HCT116 (cell line): ENCODE measurements around the gene SORCS2.

Source experiments
- CEBPB ChIP-seq: IDR thresholded peaks from 2 replicates; pipeline ENCODE4 v1.6.1; 2012; ENCODE audit warnings: low read depth
- CTCF ChIP-seq, 3 experiments: fragments of 200-600 bp in 1 of 3; sonication (generic) in 1 of 3; IDR thresholded peaks in 2 of 3; conservative IDR thresholded peaks in 1 of 3; 2 replicates each; pipeline ENCODE4 v1.5.1; 2012 to 2017; ENCODE audit warnings: low read depth in 2 of 3, low read length in 2 of 3, antibody characterized with exemption in 1 of 3, borderline replicate concordance in 1 of 3, control low read depth in 1 of 3, mild to moderate bottlenecking in 1 of 3, mixed read lengths in 1 of 3, mixed run types in 1 of 3, moderate library complexity in 1 of 3; ENCODE audit not compliant: insufficient read depth in 1 of 3
- FOSL1 ChIP-seq: IDR thresholded peaks from 2 replicates; pipeline ENCODE4 v1.6.1; 2012; ENCODE audit warnings: low read depth
- MAX ChIP-seq: IDR thresholded peaks from 2 replicates; pipeline ENCODE4 v1.6.1; 2012
- POLR2AphosphoS5 ChIP-seq: IDR thresholded peaks from 2 replicates; pipeline ENCODE4 v1.6.1; 2011; ENCODE audit warnings: mild to moderate bottlenecking, low read depth, low read length, moderate library complexity

GRCh38 chr4:7768736-7769135 is 576.4 kb downstream of the SORCS2 start:
- no peak for TF ChIP-seq CTCF (IDR thresholded peaks at IDR 0.05 in 2 of 3, conservative IDR thresholded peaks at IDR 0.05 in 1 of 3; ENCODE audit: borderline replicate concordance in 1 of 3, insufficient read depth in 1 of 3, low read depth in 2 of 3, low read length in 2 of 3)
- TF ChIP-seq POLR2AphosphoS5 = no peak
- TF ChIP-seq CEBPB = no peak
- no peak for TF ChIP-seq FOSL1
- no peak for TF ChIP-seq MAX
